Measurements from ENCODE around the gene B4GALNT2.

B4GALNT2 gene

DNA sequence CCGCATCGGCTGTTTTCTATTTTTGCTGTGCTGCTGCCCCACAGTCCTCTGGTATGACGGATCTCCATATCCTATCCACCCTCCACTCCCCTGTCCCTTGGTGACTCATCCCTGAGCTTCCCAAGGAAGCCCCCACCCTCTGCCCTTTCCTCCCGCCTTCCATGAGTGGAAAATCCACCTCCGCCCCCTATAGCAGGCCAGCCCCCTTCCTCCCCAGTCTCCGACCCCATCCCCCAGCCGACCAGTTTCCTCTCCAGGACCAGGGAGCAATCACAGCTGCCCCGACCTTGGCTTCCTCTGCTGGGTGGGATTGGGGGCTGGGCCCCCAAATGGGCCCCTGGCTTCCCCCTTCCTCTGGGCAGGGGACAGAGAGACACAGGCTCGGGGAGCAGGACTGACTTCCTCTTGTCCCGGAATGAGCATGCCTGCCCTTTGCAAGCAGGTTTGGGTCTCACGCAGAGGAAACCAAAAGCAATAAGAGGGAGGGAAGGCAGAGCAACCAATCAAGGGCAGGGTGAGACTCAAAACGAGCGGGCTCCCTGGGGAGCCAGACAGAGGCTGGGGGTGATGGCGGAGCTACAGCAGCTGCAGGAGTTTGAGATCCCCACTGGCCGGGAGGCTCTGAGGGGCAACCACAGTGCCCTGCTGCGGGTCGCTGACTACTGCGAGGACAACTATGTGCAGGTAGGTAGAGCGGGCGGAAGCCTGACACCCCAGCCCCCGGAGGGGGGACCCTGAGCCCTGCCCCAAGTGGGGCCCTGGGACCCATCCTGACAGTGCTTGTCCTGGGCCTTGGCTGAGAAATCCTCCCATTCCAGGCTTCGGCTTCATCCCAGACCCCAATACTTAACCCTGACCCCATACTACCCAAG is 77.8 kb downstream of the B4GALNT2 start, which contains the start of the genes ABI3 and GNGT2:
Gene ABI3, plus strand, starts transcription at position 550 of the 872 bp plus-strand sequence. Its CDS starts 18 bp downstream, at position 568.
Gene GNGT2, minus strand, starts transcription at position 417 of the 872 bp plus-strand sequence. CDS start 3,152 bp downstream, outside the sequence.
- DNase-seq (ENCODE audit: low spot score) = no peak

- DNase-seq (ENCODE audit: low spot score) = no peak
These were observed 80.8 kb downstream of the B4GALNT2 start for GRCh38 chr17:49213399-49213798.

- no peak for DNase-seq (ENCODE audit: low spot score)
These were observed 81.3 kb downstream of the B4GALNT2 start for GRCh38 chr17:49213847-49214246.

- no peak for DNase-seq (ENCODE audit: low spot score)
These were observed 82.2 kb downstream of the B4GALNT2 start for GRCh38 chr17:49214676-49215360.

DNA sequence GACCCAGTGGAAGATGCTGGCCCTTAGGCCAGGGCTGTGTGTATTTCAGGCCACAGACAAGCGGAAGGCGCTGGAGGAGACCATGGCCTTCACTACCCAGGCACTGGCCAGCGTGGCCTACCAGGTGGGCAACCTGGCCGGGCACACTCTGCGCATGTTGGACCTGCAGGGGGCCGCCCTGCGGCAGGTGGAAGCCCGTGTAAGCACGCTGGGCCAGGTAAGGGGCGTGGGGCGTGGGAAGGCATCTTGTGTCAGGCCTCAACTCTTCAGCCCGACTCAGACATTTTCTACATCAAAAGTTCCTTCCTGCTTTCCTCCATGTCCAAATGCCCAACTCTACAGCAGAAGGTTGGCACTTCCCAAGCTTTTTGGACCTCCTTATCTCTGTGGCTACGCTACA is 83.9 kb downstream of the B4GALNT2 start:
- DNase-seq (ENCODE audit: low spot score) = no peak

- DNase-seq (ENCODE audit: low spot score) = no peak
These were observed 84.5 kb downstream of the B4GALNT2 start for GRCh38 chr17:49216953-49217650.

DNA sequence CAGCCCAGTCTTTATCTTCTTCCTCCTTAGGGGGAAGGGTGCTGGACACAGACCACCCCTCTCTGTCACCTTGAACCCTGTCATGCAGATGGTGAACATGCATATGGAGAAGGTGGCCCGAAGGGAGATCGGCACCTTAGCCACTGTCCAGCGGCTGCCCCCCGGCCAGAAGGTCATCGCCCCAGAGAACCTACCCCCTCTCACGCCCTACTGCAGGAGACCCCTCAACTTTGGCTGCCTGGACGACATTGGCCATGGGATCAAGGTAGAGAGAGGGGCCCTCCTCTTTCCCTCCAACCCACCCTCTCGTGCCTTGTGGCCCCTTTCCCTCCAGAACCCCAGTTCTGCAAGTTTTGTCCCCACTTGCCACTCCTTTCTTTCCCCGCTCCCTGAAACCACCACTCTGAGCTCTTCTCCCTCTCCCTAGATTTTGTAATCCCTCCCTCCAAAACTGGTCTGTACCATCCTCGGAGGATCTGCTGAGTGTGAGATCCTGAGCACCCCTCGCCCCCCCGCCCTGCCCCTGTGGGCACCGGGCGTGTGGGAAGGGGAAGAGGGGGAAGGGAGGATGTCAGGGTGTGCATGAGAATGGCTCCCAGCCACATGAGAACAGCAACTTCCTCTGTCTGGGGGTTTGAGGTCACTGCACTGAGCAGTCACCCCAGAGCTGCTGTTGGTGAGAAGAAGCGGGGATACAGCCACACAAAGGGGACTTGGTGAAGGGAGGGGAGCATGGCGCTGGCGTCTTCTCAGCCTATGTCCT is 85.3 kb downstream of the B4GALNT2 start:
- no peak for DNase-seq (ENCODE audit: low spot score)

- no peak for DNase-seq (ENCODE audit: low spot score)
These were observed 86.7 kb downstream of the B4GALNT2 start for GRCh38 chr17:49218941-49219913.

GRCh38 chr17:49219987-49220386 is 87.4 kb downstream of the B4GALNT2 start:
- no peak for DNase-seq (ENCODE audit: low spot score)

DNA sequence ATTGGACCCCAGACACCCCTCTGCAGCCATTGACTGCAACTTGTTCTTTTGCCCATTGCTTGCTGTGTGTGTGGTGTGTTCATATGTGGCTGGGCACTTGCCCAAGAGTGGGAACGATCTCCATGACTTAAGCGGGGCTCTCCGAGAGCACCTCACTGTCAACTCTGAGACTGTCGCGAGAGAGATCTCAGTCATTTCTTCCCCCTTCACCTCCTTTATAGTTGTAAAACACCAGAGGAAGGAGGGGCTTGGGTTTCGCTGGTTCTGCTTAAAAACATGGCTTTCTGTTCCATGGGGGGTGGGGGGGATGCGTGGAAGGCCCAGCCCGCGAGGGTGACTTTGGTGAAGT is 90.6 kb downstream of the B4GALNT2 start:
- no peak for DNase-seq (ENCODE audit: low spot score)

DNA sequence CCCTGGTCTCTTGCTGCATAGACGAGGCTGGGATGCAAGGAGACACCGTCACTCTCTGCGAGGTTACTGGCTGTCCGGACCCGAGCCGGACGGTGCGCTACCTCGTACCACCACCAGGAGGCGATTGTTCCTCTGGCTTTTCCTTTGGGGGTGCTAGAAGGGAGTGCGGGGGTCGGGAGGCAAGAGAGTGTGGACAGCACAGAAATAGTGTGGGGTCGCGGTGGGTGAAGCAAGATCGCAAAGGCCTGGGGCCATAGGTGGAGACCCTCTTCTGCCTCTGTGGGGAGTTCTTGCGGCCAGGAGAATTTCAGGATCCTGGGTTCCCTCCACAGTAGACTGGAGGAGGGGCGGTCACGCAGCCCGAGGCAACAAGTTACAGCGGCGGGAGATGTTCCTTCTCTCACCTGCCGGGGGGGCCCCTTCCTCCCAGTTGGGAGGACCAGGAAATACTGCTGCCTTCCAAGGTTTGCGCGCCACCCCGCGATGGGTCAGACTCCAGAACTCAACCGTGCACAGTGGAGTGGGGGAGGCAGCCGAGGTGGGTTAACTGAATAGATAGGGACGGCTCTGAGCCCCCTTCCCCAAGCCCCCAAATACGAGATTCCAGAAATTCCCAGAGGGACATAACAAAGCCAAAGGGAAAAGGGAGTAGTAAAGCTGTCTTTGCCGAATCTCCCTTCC is 91.1 kb downstream of the B4GALNT2 start:
- peak; percentile 62 for DNase-seq (ENCODE audit: low spot score)

GRCh38 chr17:49224198-49224996 is 91.8 kb downstream of the B4GALNT2 start:
- no peak for DNase-seq (ENCODE audit: low spot score)

DNA sequence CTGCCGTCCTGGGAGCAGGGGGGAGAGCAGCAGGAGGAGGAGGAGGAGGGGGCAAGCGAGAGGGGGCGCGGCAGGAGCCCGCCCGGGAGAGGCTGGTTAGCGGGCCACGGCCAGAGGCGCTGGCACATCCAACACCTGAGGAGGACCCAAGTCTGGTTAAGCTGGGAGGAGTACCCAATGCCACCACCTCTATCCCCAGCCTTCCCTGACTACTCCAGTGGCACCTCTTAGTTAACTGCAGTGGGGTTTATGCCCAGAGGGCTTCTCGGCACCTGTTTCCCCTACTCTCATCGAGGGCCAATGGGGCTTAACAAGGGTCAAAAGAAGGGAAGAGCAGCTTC is 92.4 kb downstream of the B4GALNT2 start:
- no peak for DNase-seq (ENCODE audit: low spot score)

- DNase-seq (ENCODE audit: low spot score) = no peak
These were observed 93.1 kb downstream of the B4GALNT2 start for GRCh38 chr17:49225554-49226236.

Measured in COLO829 (cell line).